Suprapubic skin (tissue), 4 donors: ENCODE data around the gene MGARP.

ENCODE experiments used
- CTCF ChIP-seq, 2 donors: fragments of 200-600 bp in 1 of 2; fragments of 450-650 bp in 1 of 2; sonication (generic) in 1 of 2; IDR thresholded peaks; one replicate each; pipeline ENCODE4 v1.5.1; 2016 to 2019; ENCODE audit warnings: antibody characterized with exemption in 2 of 2, mild to moderate bottlenecking in 1 of 2, moderate library complexity in 1 of 2
- POLR2A ChIP-seq, 2 donors: fragments of 450-650 bp; IDR thresholded peaks; one replicate each; pipeline ENCODE4 v1.6.1; 2017; ENCODE audit warnings: antibody characterized with exemption in 2 of 2, mild to moderate bottlenecking in 2 of 2, moderate library complexity in 2 of 2
- POLR2AphosphoS5 ChIP-seq, 3 donors: sonication (generic); formaldehyde crosslinking; IDR thresholded peaks; one replicate each; pipeline ENCODE4 v1.6.1; 2017; ENCODE audit warnings: antibody characterized with exemption in 3 of 3

- TF ChIP-seq POLR2AphosphoS5 (IDR thresholded peaks at IDR 0.05) (no peak), CTCF (IDR thresholded peaks at IDR 0.05) (no peak), POLR2A (IDR thresholded peaks at IDR 0.05) (no peak)
Measured at GRCh38 chr4:139222215-139222614, 57.8 kb downstream of the MGARP start.
